Activated T-cell treated with anti-CD3 and anti-CD28 coated beads for 48 hours (primary cell): ENCODE measurements around the gene THRA.

Experiments
- DNase-seq: peaks from one replicate; pipeline ENCODE4 v3.0.0-alpha.2; 2020; ENCODE audit warnings: low read depth

Gene THRA

GRCh38 chr17:40064971-40065768 is 2.4 kb downstream of the THRA start:
- no peak for DNase-seq

- DNase-seq: no peak
These were observed 3.2 kb downstream of the THRA start for GRCh38 chr17:40065769-40066510.

- DNase-seq: no peak
These were observed 4.9 kb downstream of the THRA start for GRCh38 chr17:40067710-40068109.

- no peak for DNase-seq
These were observed 5.4 kb downstream of the THRA start for GRCh38 chr17:40068129-40068581.

GRCh38 chr17:40068584-40068916 is 5.8 kb downstream of the THRA start:
- DNase-seq: no peak

- peak; percentile 66 for DNase-seq
These were observed 6.4 kb downstream of the THRA start for GRCh38 chr17:40068917-40069750.

- no peak for DNase-seq
These were observed 7.3 kb downstream of the THRA start for GRCh38 chr17:40069751-40070708.

GRCh38 chr17:40070709-40071312 is 8.0 kb downstream of the THRA start:
- DNase-seq: no peak

GRCh38 chr17:40071313-40072039 is 8.7 kb downstream of the THRA start:
- DNase-seq: no peak

- no peak for DNase-seq
These were observed 9.4 kb downstream of the THRA start for GRCh38 chr17:40072040-40072734.

GRCh38 chr17:40072735-40073346 is 10.1 kb downstream of the THRA start:
- DNase-seq: no peak

GRCh38 chr17:40073454-40074174 is 10.8 kb downstream of the THRA start:
- no peak for DNase-seq

GRCh38 chr17:40074175-40074512 is 11.4 kb downstream of the THRA start:
- DNase-seq: no peak

- no peak for DNase-seq
These were observed 12.1 kb downstream of the THRA start for GRCh38 chr17:40074871-40075200.

GRCh38 chr17:40075201-40075941 is 12.6 kb downstream of the THRA start:
- DNase-seq: peak; percentile 52

GRCh38 chr17:40075942-40076498 is 13.3 kb downstream of the THRA start:
- no peak for DNase-seq

GRCh38 chr17:40076591-40076990 is 13.8 kb downstream of the THRA start:
- DNase-seq: no peak

GRCh38 chr17:40079545-40079944 is 16.8 kb downstream of the THRA start:
- no peak for DNase-seq
